Mesothelial cell of epicardium (in vitro differentiated cells): Measurements from ENCODE around the gene CDKL1. TPM values are rescaled to one million over a fixed set of nuclear protein-coding genes. Genes with fewer than 3 reads are reported as not detected.

Experiments
- DNase-seq, 2 experiments: peaks; one replicate each; pipeline ENCODE4 v3.0.0; 2021; ENCODE audit warnings: low spot score in 2 of 2; ENCODE audit not compliant: unreplicated experiment in 2 of 2
- H3K27ac Mint-ChIP-seq: 2 replicates; pipeline ENCODE4 v1.8.0; 2021; ENCODE audit warnings: mixed read lengths
- H3K27me3 Mint-ChIP-seq: 2 replicates; pipeline ENCODE4 v1.8.0; 2021; ENCODE audit warnings: low read depth, mixed read lengths
- H3K36me3 Mint-ChIP-seq: 2 replicates; pipeline ENCODE4 v1.8.0; 2021; ENCODE audit warnings: mixed read lengths
- H3K4me1 Mint-ChIP-seq: 2 replicates; pipeline ENCODE4 v1.8.0; 2021; ENCODE audit warnings: mixed read lengths
- H3K4me3 Mint-ChIP-seq: 2 replicates; pipeline ENCODE4 v1.8.0; 2021; ENCODE audit warnings: mild to moderate bottlenecking, moderate library complexity, mixed read lengths
- H3K9me3 Mint-ChIP-seq: 2 replicates; pipeline ENCODE4 v1.8.0; 2021; ENCODE audit warnings: mixed read lengths
- total RNA-seq: library from RNA; stranded (reverse); gene quantifications from 3 replicates; pipeline ENCODE4 v1.2.1, GENCODE V29; 2021
- TF ChIP-seq, protein P1 (sequence below): fragments of 200-600 bp; sonication (generic); IDR thresholded peaks from one replicate; pipeline ENCODE4 v1.5.0; 2021; ENCODE audit warnings: antibody characterized with exemption; ENCODE audit not compliant: unreplicated experiment

Gene CDKL1
- total RNA-seq, 1 donor from 2014 or later = 1.8 TPM

DNA sequence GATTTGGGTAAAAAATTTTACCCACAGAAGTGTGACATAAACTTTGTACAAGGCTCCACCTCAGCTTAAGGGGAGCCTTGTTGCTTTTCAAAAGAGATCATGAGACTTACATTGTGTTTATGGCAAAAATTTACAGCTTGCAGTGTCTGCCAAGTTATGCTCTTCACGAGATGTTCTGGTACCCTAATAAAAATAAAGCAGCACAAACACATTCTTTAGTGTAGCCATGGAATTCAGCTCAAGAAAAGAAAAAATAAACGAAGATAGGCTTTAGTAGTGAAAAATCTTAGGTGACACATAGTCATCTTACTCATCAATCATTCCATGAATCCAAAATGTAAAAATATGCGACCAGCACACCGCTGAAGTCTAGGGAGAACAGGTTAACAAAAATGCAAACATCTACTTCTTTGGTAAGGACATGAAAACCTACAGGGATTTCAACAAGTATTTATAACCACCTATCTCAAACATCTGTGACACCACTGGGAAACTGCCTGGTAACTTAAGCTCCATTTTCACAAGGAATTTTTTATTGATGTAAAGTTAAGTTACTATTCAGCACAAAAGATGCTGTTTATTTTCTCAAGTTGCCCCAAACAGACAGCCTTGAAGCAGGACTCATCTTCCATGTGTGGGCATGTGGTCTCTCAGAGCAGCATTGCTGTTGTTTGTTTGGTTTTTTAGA, 51.7 kb downstream of the CDKL1 start:
- Mint-ChIP-seq H3K27ac (no peak overlapping the region), H3K27me3 (no peaks in the 10 kb centered on the region), H3K9me3 (no peaks in the 10 kb centered on the region), H3K36me3 (no peaks in the 10 kb centered on the region), H3K4me3 (no peak overlapping the region), H3K4me1 (peaks cover 21% of the 10 kb centered on the region)
- TF ChIP-seq, protein P1, sequence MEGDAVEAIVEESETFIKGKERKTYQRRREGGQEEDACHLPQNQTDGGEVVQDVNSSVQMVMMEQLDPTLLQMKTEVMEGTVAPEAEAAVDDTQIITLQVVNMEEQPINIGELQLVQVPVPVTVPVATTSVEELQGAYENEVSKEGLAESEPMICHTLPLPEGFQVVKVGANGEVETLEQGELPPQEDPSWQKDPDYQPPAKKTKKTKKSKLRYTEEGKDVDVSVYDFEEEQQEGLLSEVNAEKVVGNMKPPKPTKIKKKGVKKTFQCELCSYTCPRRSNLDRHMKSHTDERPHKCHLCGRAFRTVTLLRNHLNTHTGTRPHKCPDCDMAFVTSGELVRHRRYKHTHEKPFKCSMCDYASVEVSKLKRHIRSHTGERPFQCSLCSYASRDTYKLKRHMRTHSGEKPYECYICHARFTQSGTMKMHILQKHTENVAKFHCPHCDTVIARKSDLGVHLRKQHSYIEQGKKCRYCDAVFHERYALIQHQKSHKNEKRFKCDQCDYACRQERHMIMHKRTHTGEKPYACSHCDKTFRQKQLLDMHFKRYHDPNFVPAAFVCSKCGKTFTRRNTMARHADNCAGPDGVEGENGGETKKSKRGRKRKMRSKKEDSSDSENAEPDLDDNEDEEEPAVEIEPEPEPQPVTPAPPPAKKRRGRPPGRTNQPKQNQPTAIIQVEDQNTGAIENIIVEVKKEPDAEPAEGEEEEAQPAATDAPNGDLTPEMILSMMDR = no peak
- DNase-seq = no peak

DNA sequence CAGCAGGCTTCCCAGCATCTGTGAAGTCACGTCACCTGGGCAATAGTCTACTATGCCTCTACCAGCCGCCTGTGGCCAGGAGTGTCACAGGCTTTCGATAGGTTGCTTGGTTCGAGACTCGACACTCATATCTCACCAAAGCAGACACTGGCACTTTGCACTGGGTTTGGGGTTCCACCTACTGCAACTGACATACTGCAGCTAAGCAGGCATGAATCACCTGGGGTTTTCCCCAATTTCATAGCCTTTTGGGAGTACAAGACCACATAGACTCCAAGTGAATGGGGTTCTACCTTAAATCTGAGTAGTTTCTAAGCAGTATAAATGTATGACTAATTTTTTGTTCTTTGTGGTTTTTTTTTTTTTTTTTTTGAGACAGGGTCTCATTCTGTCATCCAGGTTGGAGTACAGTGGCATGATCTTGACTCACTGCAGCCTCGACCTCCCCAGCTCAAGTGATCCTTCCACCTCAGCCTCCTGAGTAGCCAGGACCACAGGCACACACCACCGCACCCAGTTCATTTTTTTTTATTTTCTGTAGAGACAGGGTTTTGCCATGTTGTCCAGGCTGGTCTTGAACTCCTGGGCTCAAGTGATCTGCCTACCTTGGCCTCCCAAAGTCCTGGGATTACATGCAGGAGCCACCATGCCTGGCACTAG, 52.4 kb downstream of the CDKL1 start:
- Mint-ChIP-seq H3K4me3 (no peak overlapping the region), H3K27me3 (no peaks in the 10 kb centered on the region), H3K27ac (no peak overlapping the region), H3K4me1 (peaks cover 22% of the 10 kb centered on the region), H3K36me3 (no peaks in the 10 kb centered on the region), H3K9me3 (no peaks in the 10 kb centered on the region)
- DNase-seq = no peak
- TF ChIP-seq, protein P1 = no peak

DNA sequence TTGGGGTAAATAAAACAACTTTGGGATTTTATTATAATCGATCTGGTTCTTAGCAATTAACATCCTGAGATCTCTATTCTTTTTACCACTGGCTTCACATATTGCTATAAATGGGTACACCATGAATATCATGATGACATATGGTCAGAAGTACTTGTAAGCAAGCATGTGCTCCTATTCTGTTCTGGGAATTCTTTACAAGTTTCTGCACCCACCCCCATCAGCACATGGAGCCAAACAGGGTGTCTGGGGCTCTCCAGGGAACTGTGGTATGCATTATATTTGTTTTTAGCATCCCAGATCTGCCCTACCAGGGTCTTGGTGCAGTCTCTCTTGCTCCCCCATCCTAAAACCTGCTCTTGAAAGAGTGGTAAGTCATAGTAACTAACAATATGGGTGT, 53.2 kb downstream of the CDKL1 start:
- no peak for DNase-seq
- Mint-ChIP-seq H3K27ac (no peak overlapping the region), H3K9me3 (no peaks in the 10 kb centered on the region), H3K36me3 (no peaks in the 10 kb centered on the region), H3K27me3 (no peaks in the 10 kb centered on the region), H3K4me3 (no peak overlapping the region), H3K4me1 (peaks cover 23% of the 10 kb centered on the region)
- TF ChIP-seq, protein P1 = no peak

DNA sequence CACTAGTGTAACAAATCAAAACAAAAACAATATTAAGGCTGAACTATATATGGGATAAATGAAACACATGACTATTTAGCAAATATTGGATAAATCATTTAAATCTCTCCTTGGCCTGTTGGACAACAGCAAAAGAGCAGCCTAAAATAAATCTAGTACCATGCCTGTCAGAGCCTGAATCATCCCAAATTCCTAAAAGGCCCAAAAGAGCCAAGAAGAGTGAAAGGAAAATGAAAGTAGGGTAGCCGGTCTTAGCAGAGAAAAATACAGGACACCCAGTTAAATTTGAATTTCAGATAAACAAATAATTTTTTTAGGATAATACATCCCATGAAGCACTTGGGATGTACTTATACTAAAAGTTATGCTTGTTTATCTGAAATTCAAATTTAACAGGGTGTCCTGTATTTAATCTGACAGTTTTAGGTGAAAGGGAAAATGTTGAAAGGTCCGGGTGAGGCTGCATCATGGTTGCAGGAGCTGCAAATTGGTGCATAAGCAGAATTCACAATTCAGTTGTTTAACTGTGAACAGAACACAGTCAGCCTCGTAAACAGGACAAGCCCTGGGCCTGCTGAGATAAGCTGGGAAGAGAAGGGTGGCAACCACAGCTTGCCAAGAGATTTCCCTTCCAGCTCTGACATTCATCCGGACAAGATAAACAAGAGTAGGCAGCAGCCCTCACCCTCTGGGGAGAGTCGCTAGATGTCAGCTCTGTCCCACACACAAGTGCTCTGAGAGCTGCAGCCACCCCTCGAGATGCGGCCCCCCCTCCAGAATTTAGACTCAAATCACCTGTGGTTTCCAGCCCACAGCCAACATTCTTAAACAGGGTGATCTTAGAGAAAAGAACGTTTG, 54.2 kb downstream of the CDKL1 start:
- H3K9me3 Mint-ChIP-seq = no peaks in the 10 kb centered on the region
- TF ChIP-seq, protein P1 = no peak
- no peak overlapping the region for H3K4me3 Mint-ChIP-seq
- no peak overlapping the region for H3K27ac Mint-ChIP-seq
- H3K4me1 Mint-ChIP-seq = peaks cover 21% of the 10 kb centered on the region
- DNase-seq = no peak
- H3K36me3 Mint-ChIP-seq = no peaks in the 10 kb centered on the region
- no peaks in the 10 kb centered on the region for H3K27me3 Mint-ChIP-seq

DNA sequence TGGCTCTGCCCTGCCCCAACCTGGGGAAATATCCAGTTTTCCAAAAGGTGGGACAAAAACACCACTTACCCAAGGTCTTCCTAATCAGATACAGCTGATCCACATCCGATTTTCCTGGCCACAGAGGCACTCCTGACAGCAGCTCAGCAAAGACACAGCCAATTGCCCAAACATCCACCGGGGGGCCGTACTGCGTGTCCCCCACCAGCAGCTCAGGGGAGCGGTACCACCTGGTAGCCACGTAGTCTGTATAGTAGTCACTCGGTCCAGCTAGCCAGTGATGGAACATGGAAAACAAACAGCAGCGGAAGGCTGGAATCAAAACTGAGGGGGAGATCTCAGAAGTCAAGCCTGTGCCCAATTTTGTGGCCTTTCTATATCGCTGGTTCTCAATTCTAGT, 55.7 kb downstream of the CDKL1 start:
- H3K9me3 Mint-ChIP-seq = no peaks in the 10 kb centered on the region
- H3K27ac Mint-ChIP-seq = no peak overlapping the region
- H3K4me1 Mint-ChIP-seq = peaks cover 25% of the 10 kb centered on the region
- no peak for DNase-seq
- TF ChIP-seq, protein P1 = no peak
- H3K4me3 Mint-ChIP-seq = no peak overlapping the region
- H3K27me3 Mint-ChIP-seq = no peaks in the 10 kb centered on the region
- H3K36me3 Mint-ChIP-seq = no peaks in the 10 kb centered on the region
